Adrenal gland (tissue), 12 donors: ENCODE measurements around the gene RETN. TPM values are rescaled to one million over a fixed set of nuclear protein-coding genes. Genes with fewer than 3 reads are reported as not detected.
A peak's percentile ranks its signal among the peaks of the same experiment; 100 is the strongest.

ENCODE experiments used
- DNase-seq, 7 donors: peaks; one replicate each; pipeline ENCODE4 v3.0.0-alpha.2; 2019 to 2020
- H3K27ac ChIP-seq, 5 donors: fragments of 200-600 bp; sonication (generic) in 4 of 5; 1 replicate in 3 of 5; 2 replicates in 2 of 5; pipeline versions ENCODE4 v1.5.1 to v1.8.0; 2016 to 2020; ENCODE audit warnings: mild to moderate bottlenecking in 1 of 5
- H3K27me3 ChIP-seq: fragments of 200-600 bp; 2 replicates; pipeline ENCODE4 v1.8.0; 2021
- H3K36me3 ChIP-seq, 2 donors: fragments of 200-600 bp; replicated peaks in 1 of 2; 1 replicate in 1 of 2; 2 replicates in 1 of 2; pipeline versions ENCODE4 v1.5.1 to v1.8.0; 2018 to 2022
- H3K4me1 ChIP-seq, 2 donors: fragments of 200-600 bp; replicated peaks in 1 of 2; 1 replicate in 1 of 2; 2 replicates in 1 of 2; pipeline versions ENCODE4 v1.5.1 to v1.8.0; 2018 to 2021
- H3K4me3 ChIP-seq, 4 donors: fragments of 200-600 bp; sonication (generic) in 3 of 4; one replicate each; pipeline ENCODE4 v1.5.1; 2016 to 2018
- H3K9me3 ChIP-seq, 3 donors: fragments of 200-600 bp; sonication (generic) in 1 of 3; replicated peaks in 1 of 3; 1 replicate in 2 of 3; 2 replicates in 1 of 3; pipeline versions ENCODE4 v1.5.1 to v1.8.0; 2016 to 2021
- CTCF ChIP-seq, 6 experiments: fragments of 450-650 bp in 4 of 6; fragments of 200-600 bp in 2 of 6; sonication (generic) in 1 of 6; IDR thresholded peaks; 1 replicate in 5 of 6; 2 replicates in 1 of 6; pipeline versions ENCODE4 v1.5.1 to v1.8.0; 2016 to 2021; ENCODE audit warnings: antibody characterized with exemption in 6 of 6, mild to moderate bottlenecking in 2 of 6, moderate library complexity in 1 of 6
- POLR2A ChIP-seq, 2 donors: fragments of 450-650 bp; IDR thresholded peaks; one replicate each; pipeline ENCODE4 v1.6.1; 2017; ENCODE audit warnings: antibody characterized with exemption in 2 of 2, mild to moderate bottlenecking in 2 of 2, moderate library complexity in 1 of 2
- WGBS, 4 donors: extraction: QIAGEN DNeasy Blood & Tissue Kit in 2 of 4; methylation state at CpG; one replicate each; pipeline versions ENCODE4 v1.1.5 to v1.1.7; 2013 to 2017; 5-methylcytosine and 5-hydroxymethylcytosine counted together
- intact Hi-C, 2 donors: fragments of 100-400 bp; cut with DNase I; formaldehyde crosslinking; loops; one replicate each; pipeline versions ENCODE4 v1.14.1 to v1.15.0; 2022 to 2023
- polyA plus RNA-seq, 3 donors: library from polyadenylated mRNA; stranded (reverse); fragments of 200-250 nt in 2 of 3; fragments of 350-450 nt in 1 of 3; fragmentation: Illumina TruSeq in 1 of 3; extraction: RNeasy Lipid Tissue Mini Kit (QIAGEN cat#74804) in 1 of 3; gene quantifications; one replicate each; pipeline ENCODE4 v1.2.3, GENCODE V29; 2013 to 2014
- total RNA-seq, 9 donors: library from RNA; depleted of rRNA in 4 of 9; stranded (reverse); fragments of >200 nt in 4 of 9; fragments of 120-200 nt in 1 of 9; fragmentation: NEBNext Ultra II Directional in 1 of 9; extraction: Animal tissue kit (Norgen Biotek cat#: 25700) in 1 of 9; gene quantifications; one replicate each; pipeline versions ENCODE4 v1.1.0 to v1.2.4, GENCODE V29; 2013 to 2023
- donor health status: healthy with polysubstance abuse.
- donor health status: Bipolar disorder and iron deficiency.
- donor health status: DM: yes; HTN: yes; CAD: no.
- donor health status: DM: no; HTN: no; CAD: no.
- donor health status: DM: no; HTN: no; CAD: no.
- donor health status: DM: yes; HTN: yes; CAD: no.

The RETN gene
- total and polyA plus RNA-seq, 12 donors, result 0.54 to 42.9 (median 0.78) TPM; not detected in 5

- Histone ChIP-seq H3K36me3 (no peaks in the 10 kb centered on the region), H3K27me3 (no peaks in the 10 kb centered on the region), H3K27ac (peak overlapping the region in 3 of 5 donors; percentile 3 to 68 (median 5)), H3K9me3 (no peaks in the 10 kb centered on the region), H3K4me3 (no peak overlapping the region), H3K4me1 (no peaks in the 10 kb centered on the region)
- no peak for TF ChIP-seq CTCF (IDR thresholded peaks at IDR 0.05)
- 57 to 80% (median 63%) methylated on average over 9 to 24 of the region's 24 CpGs for WGBS, 4 donors
- intact Hi-C loops, result no loop called here
- DNase-seq, result peak in 5 of 7 donors; percentile 25 to 65 (median 39)
These were observed 36.7 kb downstream of the RETN start for GRCh38 chr19:7705387-7706187.

- intact Hi-C loops, result no loop called here
- Histone ChIP-seq H3K27ac (peak overlapping the region in 4 of 5 donors; percentile 5 to 68 (median 30)), H3K27me3 (no peaks in the 10 kb centered on the region), H3K36me3 (no peaks in the 10 kb centered on the region), H3K4me1 (no peaks in the 10 kb centered on the region), H3K9me3 (no peaks in the 10 kb centered on the region), H3K4me3 (no peak overlapping the region)
- 71 to 83% (median 75%) methylated on average over 13 to 14 of the region's 14 CpGs for WGBS, 4 donors
- no peak for DNase-seq
- TF ChIP-seq POLR2A (IDR thresholded peaks at IDR 0.05) (no peak), CTCF (IDR thresholded peaks at IDR 0.05) (no peak)
These were observed 37.5 kb downstream of the RETN start for GRCh38 chr19:7706188-7706954.

GRCh38 chr19:7706955-7707456 is 38.2 kb downstream of the RETN start:
- peak overlapping the region in 3 of 5 donors; percentile 21 to 68 (median 40) for H3K27ac ChIP-seq
- DNase-seq, result no peak

More at GRCh38 chr19:7706955-7707456, 38.2 kb downstream of the RETN start:
- Histone ChIP-seq H3K27me3 (no peaks in the 10 kb centered on the region), H3K36me3 (no peaks in the 10 kb centered on the region), H3K9me3 (no peaks in the 10 kb centered on the region), H3K4me1 (no peaks in the 10 kb centered on the region), H3K4me3 (no peak overlapping the region)
- TF ChIP-seq CTCF (IDR thresholded peaks at IDR 0.05), result no peak
- TF ChIP-seq POLR2A (IDR thresholded peaks at IDR 0.05), result no peak
- WGBS, 4 donors, result 46 to 69% (median 63%) methylated on average over 6 to 8 of the region's 8 CpGs
- intact Hi-C loops, result no loop called here
